HepG2 (cell line): ENCODE results near the gene CALN1.

Experiments used
- KLF6 ChIP-seq: IDR thresholded peaks from 2 replicates; pipeline ENCODE4 v1.8.0; 2016; ENCODE audit warnings: missing biosample characterization, missing genetic modification reagents
- ZNF33B ChIP-seq: sonication (generic); formaldehyde crosslinking; IDR thresholded peaks from 2 replicates; pipeline ENCODE4 v1.5.1; 2020; ENCODE audit warnings: mild to moderate bottlenecking, missing genetic modification reagents
- ZNF567 ChIP-seq: sonication (generic); formaldehyde crosslinking; IDR thresholded peaks from 2 replicates; pipeline ENCODE4 v1.8.1; 2023; ENCODE audit warnings: mild to moderate bottlenecking, missing genetic modification reagents, borderline replicate concordance
- ZSCAN25 ChIP-seq: sonication (generic); formaldehyde crosslinking; IDR thresholded peaks from 2 replicates; pipeline ENCODE4 v1.8.0; 2022; ENCODE audit warnings: mild to moderate bottlenecking, missing genetic modification reagents
- TF ChIP-seq, protein P1 (sequence below): sonication (generic); formaldehyde crosslinking; IDR thresholded peaks from 2 replicates; pipeline ENCODE4 v1.8.0; 2023; ENCODE audit warnings: mild to moderate bottlenecking, missing genetic modification reagents

DNA sequence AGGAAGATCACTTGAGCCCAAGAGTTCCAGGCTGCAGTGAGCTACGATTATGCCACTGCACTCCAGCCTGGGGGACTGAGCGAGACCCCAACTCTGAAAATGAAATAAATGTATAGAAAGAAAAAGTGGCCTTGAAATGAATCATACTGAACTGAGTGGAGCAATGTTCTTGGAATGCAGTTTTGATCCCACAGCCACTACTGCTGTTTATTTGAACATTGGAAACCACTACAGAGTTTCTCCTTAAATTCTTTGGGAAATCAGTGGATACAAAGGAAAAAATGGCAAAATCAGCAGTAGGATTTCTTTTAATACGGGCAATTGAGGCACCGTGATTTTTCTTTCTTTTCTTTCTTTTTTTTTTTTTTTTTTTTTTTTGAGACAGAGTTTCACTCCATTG lies 642.8 kb downstream of the CALN1 start:
- TF ChIP-seq KLF6 (CRISPR knock-in tag) (no peak), ZNF33B (CRISPR knock-in tag) (no peak), ZSCAN25 (CRISPR knock-in tag) (no peak), ZNF567 (CRISPR knock-in tag) (no peak)
- TF ChIP-seq, protein P1, sequence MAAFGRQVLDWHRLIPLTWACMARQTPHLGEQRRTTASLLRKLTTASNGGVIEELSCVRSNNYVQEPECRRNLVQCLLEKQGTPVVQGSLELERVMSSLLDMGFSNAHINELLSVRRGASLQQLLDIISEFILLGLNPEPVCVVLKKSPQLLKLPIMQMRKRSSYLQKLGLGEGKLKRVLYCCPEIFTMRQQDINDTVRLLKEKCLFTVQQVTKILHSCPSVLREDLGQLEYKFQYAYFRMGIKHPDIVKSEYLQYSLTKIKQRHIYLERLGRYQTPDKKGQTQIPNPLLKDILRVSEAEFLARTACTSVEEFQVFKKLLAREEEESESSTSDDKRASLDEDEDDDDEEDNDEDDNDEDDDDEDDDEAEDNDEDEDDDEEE (CRISPR knock-in tag), result no peak
